SK-N-SH (cell line): ENCODE measurements around the gene PJA2. TPM values are rescaled to one million over a fixed set of nuclear protein-coding genes. Genes with fewer than 3 reads are reported as not detected.

ENCODE experiments used
- CTCF ChIA-PET: fragments of 300-600, 350-600 bp; formaldehyde crosslinking; extraction: SDS; loops from one replicate; lab custom pipeline; 2021; lab: Yijun Ruan, JAX
- POLR2A ChIA-PET: fragments of 350-600 bp; sonication (Branson Sonifier 250); formaldehyde crosslinking; extraction: SDS; loops from one replicate; lab custom pipeline; 2020; ENCODE audit warnings: antibody characterized with exemption, inconsistent platforms; lab: Yijun Ruan, JAX
- DNase-seq: peaks from one replicate; pipeline ENCODE4 v3.0.0; 2012
- H2AFZ ChIP-seq: fragments of 200-600 bp; sonication (generic); 2 replicates; pipeline ENCODE4 v1.8.1; 2016; ENCODE audit warnings: antibody characterized with exemption, mild to moderate bottlenecking, low read depth
- H3F3A ChIP-seq: fragments of 200-600 bp; sonication (generic); replicated peaks from 2 replicates; pipeline ENCODE3; 2016; ENCODE audit warnings: antibody characterized with exemption, mild to moderate bottlenecking; ENCODE audit not compliant: insufficient read depth
- H3K27ac ChIP-seq, 2 experiments: fragments of 200-500 bp in 1 of 2; fragments of 200-600 bp in 1 of 2; sonication (Bioruptor generic) in 1 of 2; sonication (generic), shearing (Covaris generic) in 1 of 2; 2 replicates each; pipeline versions ENCODE4 v1.5.1 to v1.6.1; 2014 to 2016; ENCODE audit warnings: low read depth in 2 of 2, inconsistent platforms in 1 of 2, low read length in 1 of 2, mild to moderate bottlenecking in 1 of 2, mixed read lengths in 1 of 2
- H3K27me3 ChIP-seq: fragments of 200-600 bp; sonication (generic), shearing (Covaris generic); 2 replicates; pipeline ENCODE4 v1.6.1; 2016; ENCODE audit warnings: mixed run types; ENCODE audit not compliant: insufficient read depth
- H3K36me3 ChIP-seq, 2 experiments: fragments of 200-500 bp in 1 of 2; fragments of 200-600 bp in 1 of 2; sonication (Bioruptor generic) in 1 of 2; sonication (generic) in 1 of 2; replicated peaks in 1 of 2; 2 replicates each; pipeline versions ENCODE3 to v1.5.1; 2014 to 2016; ENCODE audit warnings: low read length in 1 of 2, mild to moderate bottlenecking in 1 of 2; ENCODE audit not compliant: insufficient read depth in 2 of 2, control insufficient read depth in 1 of 2
- H3K4me1 ChIP-seq, 2 experiments: fragments of 200-500 bp in 1 of 2; fragments of 200-600 bp in 1 of 2; sonication (Bioruptor generic) in 1 of 2; sonication (generic), shearing (Covaris generic) in 1 of 2; 2 replicates each; pipeline versions ENCODE4 v1.5.1 to v1.6.1; 2014 to 2016; ENCODE audit warnings: low read depth in 1 of 2, low read length in 1 of 2, mixed run types in 1 of 2; ENCODE audit not compliant: insufficient read depth in 2 of 2, control insufficient read depth in 1 of 2
- H3K4me2 ChIP-seq: fragments of 200-600 bp; sonication (generic), shearing (Covaris generic); 2 replicates; pipeline ENCODE4 v1.6.1; 2017; ENCODE audit warnings: mixed run types
- H3K4me3 ChIP-seq, 2 experiments: fragments of 200-500 bp in 1 of 2; fragments of 200-600 bp in 1 of 2; sonication (Bioruptor generic) in 1 of 2; sonication (generic), shearing (Covaris generic) in 1 of 2; 2 replicates each; pipeline versions ENCODE4 v1.5.1 to v1.8.1; 2014 to 2016; ENCODE audit warnings: low read depth in 2 of 2, inconsistent platforms in 1 of 2, low read length in 1 of 2, mild to moderate bottlenecking in 1 of 2, mixed read lengths in 1 of 2, moderate library complexity in 1 of 2
- H3K79me2 ChIP-seq: fragments of 200-600 bp; sonication (generic); 2 replicates; pipeline ENCODE4 v1.8.1; 2017; ENCODE audit warnings: mild to moderate bottlenecking; ENCODE audit not compliant: insufficient read depth
- H3K9ac ChIP-seq: fragments of 200-600 bp; sonication (generic); 2 replicates; pipeline ENCODE4 v1.6.1; 2017; ENCODE audit warnings: mixed run types
- H3K9me2 ChIP-seq: fragments of 200-600 bp; sonication (generic); 2 replicates; pipeline ENCODE4 v1.6.1; 2017; ENCODE audit warnings: mixed run types
- H3K9me3 ChIP-seq: fragments of 200-600 bp; sonication (generic); 2 replicates; pipeline ENCODE4 v1.6.1; 2017; ENCODE audit warnings: mixed run types, mild to moderate bottlenecking, moderate library complexity
- H4K20me1 ChIP-seq: fragments of 200-600 bp; sonication (generic); 2 replicates; pipeline ENCODE4 v1.6.1; 2017; ENCODE audit warnings: mild to moderate bottlenecking, mixed run types; ENCODE audit not compliant: insufficient read depth
- CTCF ChIP-seq: fragments of 200-600 bp; sonication (generic); IDR thresholded peaks from 2 replicates; pipeline ENCODE4 v1.6.1; 2017; ENCODE audit warnings: antibody characterized with exemption, mild to moderate bottlenecking, moderate library complexity
- FOXM1 ChIP-seq: IDR thresholded peaks from 2 replicates; pipeline ENCODE4 v1.4.0; 2012; ENCODE audit warnings: low read depth, mild to moderate bottlenecking
- POLR2AphosphoS5 ChIP-seq: IDR thresholded peaks from 2 replicates; pipeline ENCODE4 v1.6.1; 2012; ENCODE audit warnings: low read depth, low read length
- RFX5 ChIP-seq: IDR thresholded peaks from 2 replicates; pipeline ENCODE4 v1.6.1; 2012; ENCODE audit warnings: mild to moderate bottlenecking, improper control_type of control experiment, low read length
- SIN3A ChIP-seq: IDR thresholded peaks from 2 replicates; pipeline ENCODE4 v1.6.1; 2012; ENCODE audit warnings: low read depth, mild to moderate bottlenecking, low read length, moderate library complexity, borderline replicate concordance
- TEAD4 ChIP-seq: IDR thresholded peaks from 2 replicates; pipeline ENCODE4 v1.4.0; 2012; ENCODE audit warnings: mild to moderate bottlenecking, borderline replicate concordance; ENCODE audit not compliant: insufficient read depth
- WGBS: methylation state at CpG from one replicate; pipeline ENCODE4 v1.1.6; 2017; ENCODE audit warnings: low lambda C conversion rate; 5-methylcytosine and 5-hydroxymethylcytosine counted together
- polyA plus RNA-seq, 3 experiments: library from polyadenylated mRNA; depleted of rRNA; stranded (reverse); fragments of >200 nt; gene quantifications; 2 replicates each; pipeline ENCODE4 v1.2.3, GENCODE V29; 2012
- TF ChIP-seq, protein P1 (sequence below): IDR thresholded peaks from 2 replicates; pipeline ENCODE4; 2012
- TF ChIP-seq, protein P2 (sequence below): fragments of 150-350 bp; IDR thresholded peaks from 2 replicates; pipeline ENCODE4 v1.6.1; 2016; ENCODE audit warnings: mild to moderate bottlenecking, low read depth, low read length

PJA2 gene
- polyA plus RNA-seq, 1 of the 3 experiments (the other 2 are of a cell fraction) = 30.7 TPM

GRCh38 chr5:109351988-109352864 is 57.5 kb downstream of the PJA2 start:
- POLR2A ChIA-PET = no interaction called here
- Histone ChIP-seq H3K27me3 (no peaks in the 10 kb centered on the region), H3K27ac (no peak overlapping the region; a peak in 2 of 4 replicates), H4K20me1 (peaks cover 15% of the 10 kb centered on the region), H3K9ac (no peak overlapping the region), H3F3A (peaks cover 37% of the 10 kb centered on the region), H3K9me3 (no peaks in the 10 kb centered on the region), H3K4me2 (no peak overlapping the region), H2AFZ (no peak overlapping the region), H3K79me2 (peaks cover 19% of the 10 kb centered on the region), H3K4me1 (peaks cover 0 to 3% of the 10 kb centered on the region in 2 experiments; a peak in 3 of 4 replicates), H3K36me3 (peaks cover 52 to 66% of the 10 kb centered on the region in 2 experiments), H3K4me3 (no peak overlapping the region), H3K9me2 (no peaks in the 10 kb centered on the region)
- 98% methylated on average over 2 of the region's 2 CpGs for WGBS
- TF ChIP-seq FOXM1 = no peak
- CTCF ChIA-PET = no interaction called here
- no peak for DNase-seq

DNA sequence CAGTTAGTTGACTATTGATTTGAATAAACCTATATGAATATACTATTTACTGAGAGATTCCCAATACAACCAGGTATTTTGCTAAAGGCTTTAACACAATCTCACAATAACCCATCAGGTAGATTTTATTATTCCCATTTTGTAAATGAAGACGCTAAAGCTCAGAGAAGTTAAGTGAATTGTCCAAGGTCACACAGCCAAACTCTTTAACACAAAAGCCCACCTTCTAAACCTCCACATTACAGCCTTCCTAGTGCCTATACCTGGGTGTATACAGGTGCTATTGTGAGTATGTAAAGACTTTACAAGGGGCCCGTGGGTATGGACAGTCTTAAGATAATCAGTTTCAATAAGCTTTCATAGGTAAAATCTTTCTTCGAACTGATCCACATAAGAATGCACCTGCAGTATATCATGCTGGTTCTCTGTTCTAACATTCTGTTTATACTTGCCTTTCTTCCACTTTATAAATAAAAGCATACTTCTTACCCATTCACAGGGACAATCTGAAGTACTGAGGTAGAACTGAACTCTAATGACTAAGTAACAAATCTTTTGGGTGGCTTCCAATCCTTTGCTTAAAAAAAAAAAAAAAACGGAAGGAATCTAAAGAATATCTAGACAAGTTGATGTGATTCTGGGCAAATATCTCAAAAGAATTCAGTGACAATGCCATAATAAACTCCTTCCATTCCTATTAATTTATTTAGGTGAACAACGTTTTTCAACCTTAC is 59.1 kb downstream of the PJA2 start:
- DNase-seq = no peak
- Histone ChIP-seq H3K9me3 (no peaks in the 10 kb centered on the region), H3K9ac (no peak overlapping the region), H3K4me1 (peaks cover 0 to 4% of the 10 kb centered on the region in 2 experiments; a peak in 3 of 4 replicates), H4K20me1 (peaks cover 13% of the 10 kb centered on the region), H3F3A (peaks cover 34% of the 10 kb centered on the region), H3K27me3 (no peaks in the 10 kb centered on the region), H3K4me2 (no peak overlapping the region), H2AFZ (no peak overlapping the region), H3K9me2 (no peaks in the 10 kb centered on the region), H3K79me2 (peaks cover 22% of the 10 kb centered on the region), H3K27ac (no peak overlapping the region), H3K4me3 (no peak overlapping the region), H3K36me3 (peaks cover 53 to 61% of the 10 kb centered on the region in 2 experiments)
- ChIA-PET POLR2A (no interaction called here), CTCF (no interaction called here)
- WGBS = 80% methylated on average over 5 of the region's 5 CpGs
- TF ChIP-seq FOXM1 (no peak), SIN3A (no peak), TEAD4 (no peak), RFX5 (no peak), POLR2AphosphoS5 (no peak), CTCF (no peak)
- TF ChIP-seq, protein P1, sequence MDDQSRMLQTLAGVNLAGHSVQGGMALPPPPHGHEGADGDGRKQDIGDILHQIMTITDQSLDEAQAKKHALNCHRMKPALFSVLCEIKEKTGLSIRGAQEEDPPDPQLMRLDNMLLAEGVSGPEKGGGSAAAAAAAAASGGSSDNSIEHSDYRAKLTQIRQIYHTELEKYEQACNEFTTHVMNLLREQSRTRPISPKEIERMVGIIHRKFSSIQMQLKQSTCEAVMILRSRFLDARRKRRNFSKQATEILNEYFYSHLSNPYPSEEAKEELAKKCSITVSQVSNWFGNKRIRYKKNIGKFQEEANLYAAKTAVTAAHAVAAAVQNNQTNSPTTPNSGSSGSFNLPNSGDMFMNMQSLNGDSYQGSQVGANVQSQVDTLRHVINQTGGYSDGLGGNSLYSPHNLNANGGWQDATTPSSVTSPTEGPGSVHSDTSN = no peak
- TF ChIP-seq, protein P2, sequence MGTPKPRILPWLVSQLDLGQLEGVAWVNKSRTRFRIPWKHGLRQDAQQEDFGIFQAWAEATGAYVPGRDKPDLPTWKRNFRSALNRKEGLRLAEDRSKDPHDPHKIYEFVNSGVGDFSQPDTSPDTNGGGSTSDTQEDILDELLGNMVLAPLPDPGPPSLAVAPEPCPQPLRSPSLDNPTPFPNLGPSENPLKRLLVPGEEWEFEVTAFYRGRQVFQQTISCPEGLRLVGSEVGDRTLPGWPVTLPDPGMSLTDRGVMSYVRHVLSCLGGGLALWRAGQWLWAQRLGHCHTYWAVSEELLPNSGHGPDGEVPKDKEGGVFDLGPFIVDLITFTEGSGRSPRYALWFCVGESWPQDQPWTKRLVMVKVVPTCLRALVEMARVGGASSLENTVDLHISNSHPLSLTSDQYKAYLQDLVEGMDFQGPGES = no peak
